NCI-H524 treated with DMSO at 0.1 percent for 48 hours (cell line): ENCODE data around the gene KRT26.

Source experiments
- DNase-seq: peaks from one replicate; lab custom pipeline; 2025; lab: John Stamatoyannopoulos, UW

KRT26 gene

GRCh38 chr17:40727447-40728231 lies 44.4 kb downstream of the KRT26 start:
- DNase-seq: no peak

DNA sequence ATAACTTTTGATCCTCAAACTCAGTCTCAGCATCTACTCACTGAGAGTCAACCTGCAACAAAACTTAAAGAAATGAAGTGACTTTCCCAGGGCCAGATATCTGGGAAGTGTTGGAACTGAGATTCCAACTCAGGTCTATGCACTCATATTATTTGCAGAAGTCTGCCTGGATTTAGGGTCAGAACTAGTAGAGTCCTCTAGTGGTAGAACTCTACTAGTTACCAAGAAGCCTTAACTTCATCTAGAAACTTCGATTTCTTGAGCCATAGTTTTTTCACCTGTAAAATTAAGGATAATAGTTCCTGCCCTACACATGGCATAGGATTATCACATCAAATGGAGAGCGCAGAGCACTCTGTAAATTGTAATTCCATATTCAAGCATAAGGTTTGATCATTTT lies 45.1 kb downstream of the KRT26 start:
- DNase-seq: no peak

DNA sequence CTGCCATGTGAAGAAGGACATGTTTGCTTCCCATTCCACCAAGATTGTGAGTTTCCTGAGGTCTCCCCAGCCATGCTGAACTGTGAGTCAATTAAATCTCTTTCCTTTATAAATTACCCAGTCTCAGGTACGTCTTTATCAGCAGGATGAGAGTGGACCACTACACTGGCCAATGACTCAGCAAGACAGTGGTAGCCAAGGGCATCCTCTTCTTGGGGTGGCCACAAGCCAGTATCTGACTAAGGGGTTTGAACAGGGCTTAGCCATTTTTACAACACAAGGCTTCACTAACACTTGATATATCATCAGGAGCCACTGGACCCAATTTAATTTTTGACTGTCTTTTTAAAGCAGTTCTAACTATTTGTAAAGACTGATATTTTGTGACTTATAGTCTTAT lies 47.3 kb downstream of the KRT26 start:
- no peak for DNase-seq

DNA sequence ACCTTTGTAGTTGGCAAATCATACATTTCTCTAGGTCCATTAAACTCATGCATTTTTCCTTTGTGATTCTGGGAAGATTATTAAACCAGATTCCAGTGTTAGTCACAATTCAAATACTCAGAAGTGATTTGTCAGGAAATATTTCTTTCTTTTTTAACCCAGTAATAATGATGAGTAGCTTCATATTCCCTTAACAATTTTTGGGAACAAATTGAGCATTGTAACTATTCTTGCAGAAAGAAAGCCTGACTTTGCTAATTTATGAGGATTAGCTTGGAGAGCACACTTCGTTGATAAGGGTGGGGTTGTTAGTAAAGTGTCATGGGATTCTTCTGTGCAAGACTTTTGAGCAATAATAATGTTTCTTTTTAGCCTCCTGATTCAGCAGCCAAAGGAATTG lies 49.8 kb downstream of the KRT26 start:
- DNase-seq: no peak

GRCh38 chr17:40720899-40721298 lies 51.1 kb downstream of the KRT26 start:
- no peak for DNase-seq

DNA sequence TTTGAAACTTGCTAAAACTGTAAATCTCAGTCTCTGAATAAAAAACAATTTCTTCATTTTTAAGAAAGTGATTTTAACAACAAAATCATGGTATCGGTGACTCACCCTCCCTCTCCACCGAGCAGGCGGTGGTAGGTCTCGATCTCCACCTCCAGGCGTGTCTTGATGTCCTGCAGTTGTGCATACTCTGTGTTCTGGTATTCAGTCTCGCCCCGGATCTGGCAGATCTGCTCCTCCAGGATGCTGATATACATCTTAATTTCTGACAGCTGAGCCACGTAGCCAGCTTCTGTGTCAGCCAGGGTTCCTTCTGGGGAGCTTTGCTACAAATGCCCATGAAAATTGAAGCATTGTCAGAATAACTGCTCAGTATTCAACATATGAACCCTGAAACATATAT lies 53.1 kb downstream of the KRT26 start:
- no peak for DNase-seq

DNA sequence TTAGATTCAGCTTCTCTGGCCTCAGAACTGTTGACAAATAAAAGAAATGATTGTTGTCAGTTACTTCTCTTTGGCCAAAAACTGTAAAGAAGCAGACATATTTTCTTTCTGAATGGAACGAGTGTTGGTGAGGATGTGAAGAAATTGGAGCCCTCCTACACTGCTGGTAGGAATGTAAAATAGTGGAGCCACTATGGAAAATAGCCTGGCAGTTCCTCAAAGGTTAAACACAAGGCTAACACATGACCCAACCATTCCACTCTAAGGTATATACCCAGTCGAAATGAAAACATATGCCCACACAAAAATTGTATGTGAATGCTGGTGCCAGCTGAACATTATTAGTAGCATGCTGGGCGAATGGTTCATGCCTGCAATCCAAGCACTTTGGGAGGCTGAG lies 54.2 kb downstream of the KRT26 start:
- DNase-seq: no peak
